GM18526 (cell line): Measurements from ENCODE around the gene DDX42.
A peak's percentile ranks its signal among the peaks of the same experiment; 100 is the strongest.

Source experiments
- POLR2A ChIP-seq: IDR thresholded peaks from 3 replicates; pipeline ENCODE4 v1.6.1; 2011; ENCODE audit not compliant: insufficient read length; ENCODE audit errors: extremely low read depth

Gene DDX42

GRCh38 chr17:63764716-63765115 is 9.3 kb upstream of the DDX42 start:
- no peak for TF ChIP-seq POLR2A

GRCh38 chr17:63766754-63767153 is 7.2 kb upstream of the DDX42 start:
- no peak for TF ChIP-seq POLR2A

- TF ChIP-seq POLR2A: no peak
Observed at GRCh38 chr17:63768433-63768832, 5.5 kb upstream of the DDX42 start.

- no peak for TF ChIP-seq POLR2A
Observed at GRCh38 chr17:63772801-63773271, 1.1 kb upstream of the DDX42 start.

- TF ChIP-seq POLR2A: peak; percentile 96
Observed at GRCh38 chr17:63773272-63774140, 464 bp upstream of the DDX42 start, which contains the start of gene CCDC47. Gene CCDC47, minus strand, starts transcription at chr17:63773597. Its CDS starts 7,422 bp downstream, at chr17:63766175.

GRCh38 chr17:63774969-63775265 is 947 bp downstream of the DDX42 start:
- TF ChIP-seq POLR2A: no peak

- TF ChIP-seq POLR2A: no peak
Observed at GRCh38 chr17:63775420-63775819, 1.4 kb downstream of the DDX42 start.

GRCh38 chr17:63780507-63780906 is 6.5 kb downstream of the DDX42 start:
- no peak for TF ChIP-seq POLR2A

GRCh38 chr17:63780928-63781327 is 7.0 kb downstream of the DDX42 start:
- no peak for TF ChIP-seq POLR2A

GRCh38 chr17:63783522-63783921 is 9.6 kb downstream of the DDX42 start:
- TF ChIP-seq POLR2A: no peak

GRCh38 chr17:63785556-63785955 is 11.6 kb downstream of the DDX42 start:
- no peak for TF ChIP-seq POLR2A

- TF ChIP-seq POLR2A: no peak
Observed at GRCh38 chr17:63786117-63786516, 12.1 kb downstream of the DDX42 start.

GRCh38 chr17:63786971-63787711 is 13.2 kb downstream of the DDX42 start:
- no peak for TF ChIP-seq POLR2A

GRCh38 chr17:63790057-63790456 is 16.1 kb downstream of the DDX42 start:
- TF ChIP-seq POLR2A: no peak

- no peak for TF ChIP-seq POLR2A
Observed at GRCh38 chr17:63792055-63792729, 18.2 kb downstream of the DDX42 start.
